Suprapubic skin (tissue), 3 donors: ENCODE data around the gene LYZL1.

Source experiments
- CTCF ChIP-seq, 2 donors: fragments of 200-600 bp in 1 of 2; fragments of 450-650 bp in 1 of 2; sonication (generic) in 1 of 2; IDR thresholded peaks; one replicate each; pipeline ENCODE4 v1.5.1; 2016 to 2019; ENCODE audit warnings: antibody characterized with exemption in 2 of 2, mild to moderate bottlenecking in 1 of 2, moderate library complexity in 1 of 2
- EP300 ChIP-seq: sonication (generic); formaldehyde crosslinking; IDR thresholded peaks from one replicate; pipeline ENCODE4 v1.6.1; 2017; ENCODE audit warnings: antibody characterized with exemption
- POLR2A ChIP-seq, 2 donors: fragments of 450-650 bp; IDR thresholded peaks; one replicate each; pipeline ENCODE4 v1.6.1; 2017; ENCODE audit warnings: antibody characterized with exemption in 2 of 2, mild to moderate bottlenecking in 2 of 2, moderate library complexity in 2 of 2

GRCh38 chr10:29254123-29255046, 34.5 kb upstream of the LYZL1 start:
- no peak for TF ChIP-seq EP300
- no peak for TF ChIP-seq CTCF (IDR thresholded peaks at IDR 0.05)
- TF ChIP-seq POLR2A (IDR thresholded peaks at IDR 0.05): no peak
